OCI-LY1 (cell line): ENCODE results near the gene RP9.

Source experiments
- CTCF ChIP-seq: fragments of 200-600 bp; sonication (generic), shearing (Covaris generic); IDR thresholded peaks from 2 replicates; pipeline ENCODE4 v1.5.1; 2017; ENCODE audit warnings: mild to moderate bottlenecking, antibody characterized with exemption, low read length, moderate library complexity, mixed read lengths
- EZH2 ChIP-seq: fragments of 200-600 bp; sonication (generic), shearing (Covaris generic); IDR thresholded peaks from 2 replicates; pipeline ENCODE4 v1.8.0; 2017; ENCODE audit warnings: borderline replicate concordance, mixed run types, mild to moderate bottlenecking, antibody characterized with exemption, low read length, moderate library complexity, mixed read lengths

- no peak for TF ChIP-seq CTCF
- no peak for TF ChIP-seq EZH2
Measured at GRCh38 chr7:33100770-33101169, 8.4 kb downstream of the RP9 start.
